Measurements from ENCODE around the gene BABAM2. TPM values are rescaled to one million over a fixed set of nuclear protein-coding genes. Genes with fewer than 3 reads are reported as not detected.
"Not testable (repeated sequence)": the region's sequence is repeated elsewhere in the genome, so short reads cannot be mapped to it uniquely, and the experiment has no call there.

BABAM2 gene
- total RNA-seq, 6 experiments from 2014 or later = 17.1 to 39.4 (median 25.5) TPM

DNA sequence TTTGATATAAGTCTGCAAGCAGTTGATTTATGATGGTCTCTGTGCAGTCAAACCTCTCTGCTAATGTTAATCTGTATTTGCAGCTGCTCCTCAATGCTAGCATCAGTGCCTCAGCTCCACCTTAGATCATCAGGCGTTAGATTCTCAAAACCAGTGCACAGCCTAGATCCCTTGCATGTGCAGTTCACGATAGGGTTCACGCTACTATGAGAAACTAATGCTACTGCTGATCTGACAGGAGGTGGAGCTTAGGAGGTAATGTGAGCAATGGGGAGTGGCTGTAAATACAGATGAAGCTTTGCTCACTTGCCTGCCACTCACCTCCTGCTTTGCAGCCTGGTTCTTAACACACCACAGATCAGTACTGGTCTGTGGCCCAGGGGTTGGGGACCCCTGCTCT is 18.7 kb upstream of the BABAM2 start:
- Histone ChIP-seq H3K27ac (no peak overlapping the region), H3K4me1 (no peaks in the 10 kb centered on the region), H3K9me3 (no peaks in the 10 kb centered on the region), H3K27me3 (no peaks in the 10 kb centered on the region), H3K4me3 (no peak overlapping the region), H3K36me3 (no peaks in the 10 kb centered on the region)
- ATAC-seq (no peak), DNase-seq (no peak)
- no CpG with 5 or more reads among the region's 3 CpGs for WGBS (ENCODE audit: insufficient coverage, low coverage, low lambda C conversion rate, missing lambda C conversion rate)
- TF ChIP-seq, protein P1, sequence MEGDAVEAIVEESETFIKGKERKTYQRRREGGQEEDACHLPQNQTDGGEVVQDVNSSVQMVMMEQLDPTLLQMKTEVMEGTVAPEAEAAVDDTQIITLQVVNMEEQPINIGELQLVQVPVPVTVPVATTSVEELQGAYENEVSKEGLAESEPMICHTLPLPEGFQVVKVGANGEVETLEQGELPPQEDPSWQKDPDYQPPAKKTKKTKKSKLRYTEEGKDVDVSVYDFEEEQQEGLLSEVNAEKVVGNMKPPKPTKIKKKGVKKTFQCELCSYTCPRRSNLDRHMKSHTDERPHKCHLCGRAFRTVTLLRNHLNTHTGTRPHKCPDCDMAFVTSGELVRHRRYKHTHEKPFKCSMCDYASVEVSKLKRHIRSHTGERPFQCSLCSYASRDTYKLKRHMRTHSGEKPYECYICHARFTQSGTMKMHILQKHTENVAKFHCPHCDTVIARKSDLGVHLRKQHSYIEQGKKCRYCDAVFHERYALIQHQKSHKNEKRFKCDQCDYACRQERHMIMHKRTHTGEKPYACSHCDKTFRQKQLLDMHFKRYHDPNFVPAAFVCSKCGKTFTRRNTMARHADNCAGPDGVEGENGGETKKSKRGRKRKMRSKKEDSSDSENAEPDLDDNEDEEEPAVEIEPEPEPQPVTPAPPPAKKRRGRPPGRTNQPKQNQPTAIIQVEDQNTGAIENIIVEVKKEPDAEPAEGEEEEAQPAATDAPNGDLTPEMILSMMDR (IDR thresholded peaks at IDR 0.05) = no peak
- no peak for TF ChIP-seq POLR2A (IDR thresholded peaks at IDR 0.05)
- intact Hi-C loops (cut with DNase I) = no loop called here

DNA sequence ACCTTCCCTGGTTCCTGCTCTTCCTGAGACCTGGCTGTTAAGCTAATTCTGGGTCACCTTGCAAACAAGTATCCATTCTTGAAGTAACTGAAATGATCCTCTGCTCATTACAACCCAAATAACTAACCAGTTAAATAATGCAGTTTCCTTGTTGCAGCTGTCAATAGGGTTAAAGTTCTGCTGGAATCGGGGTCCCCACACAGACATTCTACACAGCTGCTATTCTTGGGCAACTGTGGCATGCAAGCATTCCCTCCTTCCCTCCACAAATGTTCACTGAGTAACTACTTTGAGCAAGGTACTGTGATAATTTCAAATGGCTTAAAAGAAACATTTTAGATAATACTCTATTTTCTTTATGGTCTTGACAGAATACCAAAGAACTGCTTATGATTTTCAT is 17.4 kb upstream of the BABAM2 start:
- no peak overlapping the region for H3K4me3 ChIP-seq
- H3K27me3 ChIP-seq = no peaks in the 10 kb centered on the region
- 25% methylated on average over 1 of the region's 1 CpG for WGBS (ENCODE audit: insufficient coverage, low coverage, low lambda C conversion rate, missing lambda C conversion rate)
- no peak for TF ChIP-seq POLR2A (IDR thresholded peaks at IDR 0.05)
- TF ChIP-seq, protein P1 (IDR thresholded peaks at IDR 0.05) = no peak
- DNase-seq = no peak
- H3K4me1 ChIP-seq = no peaks in the 10 kb centered on the region
- no peak overlapping the region for H3K27ac ChIP-seq
- H3K9me3 ChIP-seq = no peaks in the 10 kb centered on the region
- intact Hi-C loops (cut with DNase I) = no loop called here
- ATAC-seq = no peak
- H3K36me3 ChIP-seq = no peaks in the 10 kb centered on the region

DNA sequence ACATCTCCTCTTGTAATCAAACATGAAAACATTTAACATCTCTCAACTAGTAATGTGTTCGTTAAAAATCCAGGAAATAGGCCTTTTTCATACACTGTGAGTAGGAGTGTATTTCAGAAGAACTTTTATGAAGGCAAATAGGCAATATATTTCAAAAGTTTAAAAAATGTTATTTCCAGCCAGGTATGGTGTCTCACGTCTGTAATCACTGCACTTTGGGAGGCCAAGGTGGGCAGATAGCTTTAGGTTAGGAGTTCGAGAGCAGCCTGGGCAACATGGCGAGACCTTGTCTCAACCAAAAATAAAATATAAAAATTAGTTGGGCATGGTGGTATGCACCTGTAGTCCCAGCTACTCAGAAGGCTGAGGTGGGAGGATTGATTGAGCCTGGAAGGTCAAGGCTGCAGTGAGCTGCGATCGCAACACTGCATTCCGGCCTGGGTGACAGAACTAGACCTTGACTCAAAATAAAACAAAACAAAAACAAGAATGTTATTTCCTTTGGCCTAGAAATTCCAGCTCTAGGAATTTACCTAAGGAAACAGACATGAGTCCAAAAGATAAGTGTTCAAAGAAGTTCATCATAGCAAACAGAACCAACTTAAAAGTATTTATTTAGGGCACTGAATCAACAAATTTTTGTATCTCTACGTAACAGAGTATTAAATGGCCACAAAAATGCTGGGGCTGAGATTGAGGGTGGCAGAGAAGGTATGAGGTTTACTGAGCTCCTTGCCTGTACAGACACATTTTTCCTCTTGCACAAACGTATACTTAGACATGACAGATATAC is 15.2 kb upstream of the BABAM2 start:
- no peak for ATAC-seq
- Histone ChIP-seq H3K4me3 (no peak overlapping the region), H3K9me3 (no peaks in the 10 kb centered on the region), H3K36me3 (no peaks in the 10 kb centered on the region), H3K27me3 (no peaks in the 10 kb centered on the region), H3K27ac (no peak overlapping the region), H3K4me1 (no peaks in the 10 kb centered on the region)
- intact Hi-C loops (cut with DNase I) = no loop called here
- no peak for TF ChIP-seq POLR2A (IDR thresholded peaks at IDR 0.05)
- TF ChIP-seq, protein P1 (IDR thresholded peaks at IDR 0.05) = no peak
- no peak for DNase-seq
- WGBS (ENCODE audit: insufficient coverage, low coverage, low lambda C conversion rate, missing lambda C conversion rate) = 70% methylated on average over 9 of the region's 9 CpGs

DNA sequence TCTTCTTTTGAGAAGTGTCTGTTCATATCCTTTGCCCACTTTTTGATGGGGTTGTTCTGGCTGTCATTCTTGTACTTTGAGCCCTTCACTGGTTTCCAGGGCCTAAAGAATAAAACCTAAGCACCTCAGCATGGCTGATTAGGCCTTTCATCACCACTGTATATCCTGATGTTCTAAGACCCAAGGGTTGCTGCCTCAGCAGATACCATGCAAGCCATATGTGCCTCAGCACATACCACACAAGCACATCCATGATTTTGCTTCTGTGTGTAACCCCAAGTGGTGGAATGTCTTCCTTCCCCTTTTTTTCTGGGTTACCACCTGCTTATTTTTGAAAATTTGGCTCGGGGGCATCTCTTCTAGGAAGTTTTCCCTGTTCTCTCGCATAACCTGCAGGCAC is 11.7 kb upstream of the BABAM2 start:
- Histone ChIP-seq H3K4me3 (no peak overlapping the region), H3K27ac (no peak overlapping the region), H3K4me1 (no peaks in the 10 kb centered on the region), H3K36me3 (no peaks in the 10 kb centered on the region), H3K9me3 (no peaks in the 10 kb centered on the region), H3K27me3 (no peaks in the 10 kb centered on the region)
- intact Hi-C loops (cut with DNase I) = no loop called here
- TF ChIP-seq POLR2A (IDR thresholded peaks at IDR 0.05) = no peak
- TF ChIP-seq, protein P1 (IDR thresholded peaks at IDR 0.05) = no peak
- ATAC-seq (no peak), DNase-seq (no peak)
- WGBS (ENCODE audit: insufficient coverage, low coverage, low lambda C conversion rate, missing lambda C conversion rate) = 85% methylated on average over 2 of the region's 2 CpGs

DNA sequence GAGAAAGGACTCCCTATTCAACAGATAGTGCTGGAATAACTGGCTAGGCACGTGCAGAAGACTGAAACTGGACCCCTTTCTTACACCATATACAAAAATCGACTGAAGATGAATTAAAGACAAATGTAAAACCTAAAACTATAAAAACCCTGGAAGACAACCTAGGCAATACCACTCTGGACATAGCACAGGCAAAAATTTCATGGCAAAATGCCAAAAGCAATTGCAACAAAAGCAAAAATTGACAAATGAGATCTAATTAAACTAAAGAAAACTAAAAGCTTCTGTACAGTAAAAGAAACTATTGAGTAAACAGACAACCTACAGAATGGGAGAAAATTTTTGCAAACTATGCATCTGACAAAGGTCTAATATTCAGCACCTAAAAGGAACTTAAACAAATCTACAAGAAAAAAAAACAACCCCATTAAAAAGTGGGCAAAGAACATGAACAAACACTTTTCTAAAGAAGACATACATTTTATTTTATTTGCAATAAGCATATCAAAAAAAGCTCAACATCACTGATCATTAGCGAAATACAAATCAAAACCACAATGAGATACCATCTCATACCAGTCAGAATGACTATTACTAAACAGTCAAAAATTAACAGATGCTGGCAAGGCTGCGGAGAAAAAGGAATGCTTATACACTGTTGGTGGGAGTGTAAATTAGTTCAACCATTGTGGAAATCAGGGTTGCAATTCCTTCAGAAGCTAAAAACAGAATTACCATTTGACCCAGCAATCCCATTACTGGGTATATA is 8.5 kb upstream of the BABAM2 start:
- ATAC-seq, H3K27me3 ChIP-seq, H3K9me3 ChIP-seq, H3K27ac ChIP-seq, H3K36me3 ChIP-seq, H3K4me1 ChIP-seq, H3K4me3 ChIP-seq, DNase-seq: not testable (repeated sequence)
- intact Hi-C loops (cut with DNase I) = loop anchor here in 1 of 2 donors (10.0 kb wide), 1 partner anchor 97 kb away; no protein-coding TSS in a partner anchor
- 83% methylated on average over 4 of the region's 4 CpGs for WGBS (ENCODE audit: insufficient coverage, low coverage, low lambda C conversion rate, missing lambda C conversion rate)

DNA sequence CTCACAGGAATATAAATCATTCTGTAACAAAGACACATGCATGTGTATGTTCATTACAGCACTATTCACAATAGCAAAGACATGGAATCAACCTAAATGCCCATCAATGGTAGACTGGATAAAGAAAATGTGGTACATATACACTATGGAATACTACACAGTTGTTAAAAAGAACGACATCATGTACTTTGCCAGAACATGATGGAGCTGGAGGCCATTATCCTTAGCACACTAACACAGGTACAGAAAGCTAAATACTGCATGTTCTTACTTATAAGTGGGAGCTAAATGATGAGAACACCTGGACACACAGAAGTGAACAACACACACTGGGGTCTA is 8.0 kb upstream of the BABAM2 start:
- intact Hi-C loops (cut with DNase I) = loop anchor here in 1 of 2 donors (10.0 kb wide), 1 partner anchor 98 kb away; no protein-coding TSS in a partner anchor
- H3K9me3 ChIP-seq, H3K4me3 ChIP-seq, H3K4me1 ChIP-seq, H3K27ac ChIP-seq, H3K27me3 ChIP-seq, ATAC-seq, DNase-seq, H3K36me3 ChIP-seq: not testable (repeated sequence)
- 100% methylated on average over 1 of the region's 1 CpG for WGBS (ENCODE audit: insufficient coverage, low coverage, low lambda C conversion rate, missing lambda C conversion rate)

Measured in right lobe of liver (tissue), 6 donors.